Measurements from ENCODE around the gene SNX32. TPM values are rescaled to one million over a fixed set of nuclear protein-coding genes. Genes with fewer than 3 reads are reported as not detected.

The SNX32 gene
- total RNA-seq, 1 experiment from 2014 or later, result not detected

DNA sequence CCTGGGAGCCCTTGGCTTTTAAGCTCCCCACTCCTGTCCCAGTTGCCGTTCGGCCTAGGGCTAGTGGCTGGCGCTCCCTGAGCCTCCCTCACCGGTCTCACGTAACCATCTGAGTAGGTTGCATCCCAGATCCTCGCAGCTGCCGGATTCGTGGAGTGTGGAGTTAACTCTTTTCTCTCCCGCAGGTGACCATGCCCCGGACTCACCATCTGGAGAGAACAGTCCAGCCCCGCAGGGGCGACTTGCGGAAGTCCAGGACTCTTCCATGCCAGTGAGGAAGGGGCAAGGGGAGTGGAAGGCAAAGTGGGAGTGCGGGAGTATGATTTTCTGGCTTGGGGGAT is 27.4 kb downstream of the SNX32 start:
- ATAC-seq (no peak), DNase-seq (ENCODE audit: low read depth, low spot score) (no peak)
- intact Hi-C loops (cut with micrococcal nuclease; ENCODE audit: unreplicated experiment), result no loop called here
- ChIA-PET POLR2A (interaction anchor here (0.6 to 1.9 kb wide), 4 partner anchors 9 to 45 kb away, joined by 3 to 7 read pairs (median 4); no protein-coding TSS in a partner anchor), CTCF (interaction anchor here (3.3 kb wide), 1 partner anchor 24 kb away, joined by 14 read pairs; no protein-coding TSS in a partner anchor)
- in situ Hi-C loops (cut with HindIII; ENCODE audit: low pct_unique_long_range_greater_than_20kb, low sequenced_read_pairs), result no loop called here
- Histone ChIP-seq H3K27ac (ENCODE audit: low read length) (peak overlapping the region; percentile 98), H3K4me3 (ENCODE audit: low read depth in 2 of 2, low read length in 2 of 2) (peak overlapping the region; percentile 85 to 99), H3K36me3 (ENCODE audit: control insufficient read depth, insufficient read depth, low read length) (peaks cover 8% of the 10 kb centered on the region), H3K27me3 (ENCODE audit: control insufficient read depth, insufficient read depth, low read length) (no peaks in the 10 kb centered on the region), H3K4me1 (ENCODE audit: control insufficient read depth, insufficient read depth, low read length) (peaks cover 27% of the 10 kb centered on the region), H3K9me3 (ENCODE audit: control insufficient read depth, insufficient read depth, low read depth, low read length) (no peaks in the 10 kb centered on the region)
- BruUV-seq (replicated peaks), result no TSS peak
- TF ChIP-seq, protein P1, sequence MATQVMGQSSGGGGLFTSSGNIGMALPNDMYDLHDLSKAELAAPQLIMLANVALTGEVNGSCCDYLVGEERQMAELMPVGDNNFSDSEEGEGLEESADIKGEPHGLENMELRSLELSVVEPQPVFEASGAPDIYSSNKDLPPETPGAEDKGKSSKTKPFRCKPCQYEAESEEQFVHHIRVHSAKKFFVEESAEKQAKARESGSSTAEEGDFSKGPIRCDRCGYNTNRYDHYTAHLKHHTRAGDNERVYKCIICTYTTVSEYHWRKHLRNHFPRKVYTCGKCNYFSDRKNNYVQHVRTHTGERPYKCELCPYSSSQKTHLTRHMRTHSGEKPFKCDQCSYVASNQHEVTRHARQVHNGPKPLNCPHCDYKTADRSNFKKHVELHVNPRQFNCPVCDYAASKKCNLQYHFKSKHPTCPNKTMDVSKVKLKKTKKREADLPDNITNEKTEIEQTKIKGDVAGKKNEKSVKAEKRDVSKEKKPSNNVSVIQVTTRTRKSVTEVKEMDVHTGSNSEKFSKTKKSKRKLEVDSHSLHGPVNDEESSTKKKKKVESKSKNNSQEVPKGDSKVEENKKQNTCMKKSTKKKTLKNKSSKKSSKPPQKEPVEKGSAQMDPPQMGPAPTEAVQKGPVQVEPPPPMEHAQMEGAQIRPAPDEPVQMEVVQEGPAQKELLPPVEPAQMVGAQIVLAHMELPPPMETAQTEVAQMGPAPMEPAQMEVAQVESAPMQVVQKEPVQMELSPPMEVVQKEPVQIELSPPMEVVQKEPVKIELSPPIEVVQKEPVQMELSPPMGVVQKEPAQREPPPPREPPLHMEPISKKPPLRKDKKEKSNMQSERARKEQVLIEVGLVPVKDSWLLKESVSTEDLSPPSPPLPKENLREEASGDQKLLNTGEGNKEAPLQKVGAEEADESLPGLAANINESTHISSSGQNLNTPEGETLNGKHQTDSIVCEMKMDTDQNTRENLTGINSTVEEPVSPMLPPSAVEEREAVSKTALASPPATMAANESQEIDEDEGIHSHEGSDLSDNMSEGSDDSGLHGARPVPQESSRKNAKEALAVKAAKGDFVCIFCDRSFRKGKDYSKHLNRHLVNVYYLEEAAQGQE (IDR thresholded peaks at IDR 0.05; ENCODE audit: insufficient read depth in 1 of 2, low read depth in 2 of 2, low read length in 1 of 2), result no peak
- TF ChIP-seq, protein P2, sequence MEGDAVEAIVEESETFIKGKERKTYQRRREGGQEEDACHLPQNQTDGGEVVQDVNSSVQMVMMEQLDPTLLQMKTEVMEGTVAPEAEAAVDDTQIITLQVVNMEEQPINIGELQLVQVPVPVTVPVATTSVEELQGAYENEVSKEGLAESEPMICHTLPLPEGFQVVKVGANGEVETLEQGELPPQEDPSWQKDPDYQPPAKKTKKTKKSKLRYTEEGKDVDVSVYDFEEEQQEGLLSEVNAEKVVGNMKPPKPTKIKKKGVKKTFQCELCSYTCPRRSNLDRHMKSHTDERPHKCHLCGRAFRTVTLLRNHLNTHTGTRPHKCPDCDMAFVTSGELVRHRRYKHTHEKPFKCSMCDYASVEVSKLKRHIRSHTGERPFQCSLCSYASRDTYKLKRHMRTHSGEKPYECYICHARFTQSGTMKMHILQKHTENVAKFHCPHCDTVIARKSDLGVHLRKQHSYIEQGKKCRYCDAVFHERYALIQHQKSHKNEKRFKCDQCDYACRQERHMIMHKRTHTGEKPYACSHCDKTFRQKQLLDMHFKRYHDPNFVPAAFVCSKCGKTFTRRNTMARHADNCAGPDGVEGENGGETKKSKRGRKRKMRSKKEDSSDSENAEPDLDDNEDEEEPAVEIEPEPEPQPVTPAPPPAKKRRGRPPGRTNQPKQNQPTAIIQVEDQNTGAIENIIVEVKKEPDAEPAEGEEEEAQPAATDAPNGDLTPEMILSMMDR (IDR thresholded peaks at IDR 0.05), result no peak
- TF ChIP-seq TCF7L2 (IDR thresholded peaks at IDR 0.05; ENCODE audit: low read depth, low read length) (no peak), POLR2AphosphoS5 (IDR thresholded peaks at IDR 0.05; ENCODE audit: low read depth, low read length) (no peak), SIN3A (IDR thresholded peaks at IDR 0.05; ENCODE audit: borderline replicate concordance, insufficient read depth, low read depth, low read length) (no peak)

DNA sequence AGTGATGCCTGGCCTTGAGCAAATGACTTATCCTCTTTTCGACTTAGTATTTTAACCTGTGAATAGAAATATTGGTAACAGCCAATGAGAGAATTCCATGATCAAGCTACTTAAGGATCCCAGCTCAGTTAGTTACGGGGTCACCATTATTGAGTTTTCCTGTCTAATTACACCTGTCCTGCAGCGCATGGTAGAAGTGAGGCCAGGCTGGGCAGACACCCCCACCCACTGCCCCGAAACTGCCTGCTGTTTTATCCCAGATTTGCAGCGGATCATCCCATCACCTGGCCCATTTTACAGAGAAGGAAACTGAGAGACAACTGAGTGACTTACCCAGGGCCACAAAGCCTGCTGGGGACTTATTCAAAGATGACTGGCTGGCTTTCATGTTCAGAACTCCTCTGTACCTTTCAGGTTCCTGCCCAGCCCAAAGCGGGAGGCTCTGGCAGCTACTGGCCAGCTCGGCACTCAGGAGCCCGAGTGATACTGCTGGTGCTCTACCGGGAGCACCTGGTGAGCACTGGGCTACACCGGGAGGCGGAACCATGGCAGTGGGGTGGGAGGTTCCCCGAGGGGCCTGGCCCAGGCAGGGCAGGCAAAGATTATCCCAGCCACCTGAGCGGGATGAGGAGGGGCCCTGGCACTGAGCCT is 27.9 kb downstream of the SNX32 start:
- Histone ChIP-seq H3K9me3 (ENCODE audit: control insufficient read depth, insufficient read depth, low read depth, low read length) (no peaks in the 10 kb centered on the region), H3K4me3 (ENCODE audit: low read depth in 2 of 2, low read length in 2 of 2) (peak overlapping the region; percentile 85 to 99), H3K27ac (ENCODE audit: low read length) (peak overlapping the region; percentile 98), H3K4me1 (ENCODE audit: control insufficient read depth, insufficient read depth, low read length) (peaks cover 25% of the 10 kb centered on the region), H3K27me3 (ENCODE audit: control insufficient read depth, insufficient read depth, low read length) (no peaks in the 10 kb centered on the region), H3K36me3 (ENCODE audit: control insufficient read depth, insufficient read depth, low read length) (peaks cover 3% of the 10 kb centered on the region)
- TF ChIP-seq, protein P2 (IDR thresholded peaks at IDR 0.05), result no peak
- TF ChIP-seq SIN3A (IDR thresholded peaks at IDR 0.05; ENCODE audit: borderline replicate concordance, insufficient read depth, low read depth, low read length) (no peak), POLR2AphosphoS5 (IDR thresholded peaks at IDR 0.05; ENCODE audit: low read depth, low read length) (no peak), TCF7L2 (IDR thresholded peaks at IDR 0.05; ENCODE audit: low read depth, low read length) (no peak)
- TF ChIP-seq, protein P1 (IDR thresholded peaks at IDR 0.05; ENCODE audit: insufficient read depth in 1 of 2, low read depth in 2 of 2, low read length in 1 of 2), result no peak
- intact Hi-C loops (cut with micrococcal nuclease; ENCODE audit: unreplicated experiment), result no loop called here
- no TSS peak for BruUV-seq (replicated peaks)
- ChIA-PET POLR2A (interaction anchor here (0.8 to 1.9 kb wide), 2 partner anchors 8 to 10 kb away, joined by 4 to 7 read pairs; no protein-coding TSS in a partner anchor), CTCF (no interaction called here)
- DNase-seq (ENCODE audit: low read depth, low spot score) (no peak), ATAC-seq (no peak)
- in situ Hi-C loops (cut with HindIII; ENCODE audit: low pct_unique_long_range_greater_than_20kb, low sequenced_read_pairs), result no loop called here

Data from Panc1 (cell line).